ENCODE results near the gene TMC5.

- TF ChIP-seq YY1 (IDR thresholded peaks at IDR 0.05; ENCODE audit: insufficient read depth, insufficient replicate concordance, low read depth, low read length) (no peak), TARDBP (CRISPR knock-in tag; IDR thresholded peaks at IDR 0.05) (no peak), CTCF (CRISPR knock-in tag; IDR thresholded peaks at IDR 0.05) (no peak), ZNF335 (CRISPR knock-in tag; IDR thresholded peaks at IDR 0.05) (no peak), RELA (CRISPR knock-in tag; IDR thresholded peaks at IDR 0.05) (no peak)
These were observed 1.8 kb upstream of the TMC5 start for GRCh38 chr16:19415918-19416317.
